ENCODE measurements around the gene LRRC8A. TPM values are rescaled to one million over a fixed set of nuclear protein-coding genes. Genes with fewer than 3 reads are reported as not detected.
A peak's percentile ranks its signal among the peaks of the same experiment; 100 is the strongest.

Gene LRRC8A
- total and polyA plus RNA-seq, 2 of the 4 experiments (the other 2 are of a cell fraction): 42.8 to 60.9 TPM

- TF ChIP-seq POLR2A (IDR thresholded peaks at IDR 0.05; ENCODE audit: low read depth, low read length): no peak
Observed at GRCh38 chr9:128912270-128912853, 30.4 kb downstream of the LRRC8A start (continued).

DNA sequence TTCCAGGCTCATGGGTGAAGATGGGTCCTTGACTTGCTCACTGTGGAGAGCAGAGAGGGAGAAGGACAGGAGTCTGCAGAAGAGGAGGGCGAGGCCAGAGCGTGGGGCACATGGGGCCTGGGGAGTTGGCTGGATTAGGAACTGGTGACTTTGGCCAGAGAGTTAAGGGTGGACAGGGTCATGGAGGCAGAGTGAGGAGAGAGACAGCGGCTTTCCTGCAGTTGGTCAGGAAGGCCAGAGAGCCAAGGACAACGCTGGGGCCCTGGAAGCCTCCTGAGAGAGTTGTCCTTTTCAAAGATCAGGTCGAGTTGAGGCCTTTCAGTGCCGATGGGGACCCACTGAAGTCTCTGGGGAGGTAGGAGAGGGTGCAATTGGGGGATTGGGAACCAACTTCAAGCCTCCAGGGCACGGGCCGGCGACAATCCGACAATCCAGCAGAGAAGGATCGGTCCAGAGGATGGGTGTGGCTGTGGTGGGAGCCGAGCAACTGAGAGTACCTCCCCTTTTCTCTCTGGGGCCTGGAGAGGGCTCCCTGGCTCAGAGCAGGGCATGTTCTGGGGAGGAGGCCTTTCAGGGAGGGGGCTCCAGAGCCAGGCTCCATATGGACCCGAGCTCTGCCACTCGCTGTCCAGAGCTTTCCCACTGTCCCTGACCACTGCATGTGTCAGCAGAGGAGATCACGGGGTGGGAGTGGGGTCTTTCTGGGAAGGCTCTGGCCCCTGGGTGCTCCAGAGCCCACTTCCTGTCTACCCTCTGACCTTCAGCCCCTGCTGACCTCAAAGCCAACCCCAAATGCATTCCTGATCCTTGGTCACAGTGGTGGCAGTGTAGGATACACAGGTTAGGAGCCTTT lies 31.3 kb downstream of the LRRC8A start:
- Histone ChIP-seq H3K27me3 (ENCODE audit: control insufficient read depth, insufficient read depth, low read length) (no peaks in the 10 kb centered on the region), H3K23ac (ENCODE audit: low read depth, low read length) (peak overlapping the region; percentile 91), H2BK15ac (ENCODE audit: low read depth, low read length) (peak overlapping the region; percentile 99), H2AK9ac (replicated peaks; ENCODE audit: low read depth, low read length, poor library complexity) (peak overlapping the region; percentile 94), H3K79me1 (ENCODE audit: low read depth in 1 of 2, low read length in 2 of 2) (peaks cover 41 to 95% of the 10 kb centered on the region in 2 experiments; a peak in 3 of 4 replicates), H2AFZ (replicated peaks; ENCODE audit: low read length, poor library complexity) (peak overlapping the region; percentile 46), H4K5ac (ENCODE audit: low read depth, low read length) (peak overlapping the region; percentile 80), H3K4me3 (ENCODE audit: insufficient read depth, low read depth, low read length) (no peak overlapping the region), H4K20me1 (ENCODE audit: insufficient read depth, low read length) (no peaks in the 10 kb centered on the region; the same call in none of the 2 replicates), H3K27ac (ENCODE audit: insufficient read depth, low read length) (peak overlapping the region; percentile 46), H3K9ac (ENCODE audit: low read depth, low read length) (no peak overlapping the region), H3K36me3 (ENCODE audit: control insufficient read depth, insufficient read depth, low read length) (peaks cover 43% of the 10 kb centered on the region), H4K8ac (ENCODE audit: low read depth in 2 of 2, low read length in 2 of 2) (peak overlapping the region; percentile 90 to 94), H3K4me1 (ENCODE audit: control insufficient read depth, insufficient read depth, low read length) (peaks cover 30% of the 10 kb centered on the region), H2AK5ac (ENCODE audit: low read depth, low read length) (peak overlapping the region; percentile 96), H2BK5ac (ENCODE audit: low read depth, low read length, poor library complexity, severe bottlenecking) (peak overlapping the region; percentile 99), H3K56ac (ENCODE audit: extremely low read depth, insufficient read depth, low read length) (peak overlapping the region; percentile 71), H3K4ac (ENCODE audit: low read depth, low read length) (peak overlapping the region; percentile 99), H3K4me2 (ENCODE audit: low read depth, low read length) (no peak overlapping the region; the same call in 1 of the 2 replicates), H3K9me3 (ENCODE audit: control insufficient read depth, insufficient read depth, low read length) (no peaks in the 10 kb centered on the region), H3K14ac (replicated peaks; ENCODE audit: low read depth, low read length) (peak overlapping the region; percentile 99), H4K91ac (ENCODE audit: insufficient read depth, low read depth, low read length) (peak overlapping the region; percentile 98), H2BK120ac (ENCODE audit: low read depth, low read length) (peak overlapping the region; percentile 99), H3K18ac (ENCODE audit: low read depth, low read length) (peak overlapping the region; percentile 82), H3K9me1 (ENCODE audit: insufficient read depth, low read length) (peaks cover 42% of the 10 kb centered on the region), H2BK20ac (ENCODE audit: low read depth, low read length) (peak overlapping the region; percentile 98)
- DNase-seq (no peak), ATAC-seq (ENCODE audit: low read depth) (no peak)
- POLR2A ChIA-PET (ENCODE audit: unreplicated experiment): no interaction called here
- no TSS peak for BruUV-seq (replicated peaks)
- intact Hi-C loops (cut with micrococcal nuclease): no loop called here
- CTCF ChIA-PET: no interaction called here
- in situ Hi-C loops (cut with MboI; ENCODE audit: low sequenced_read_pairs): no loop called here
- dilution Hi-C loops (cut with HindIII; ENCODE audit: low sequenced_read_pairs, unreplicated experiment): no loop called here
- TF ChIP-seq MXI1 (IDR thresholded peaks at IDR 0.05; ENCODE audit: borderline replicate concordance, low read depth, low read length) (no peak), RAD21 (IDR thresholded peaks at IDR 0.05; ENCODE audit: low read length) (no peak), SMC3 (IDR thresholded peaks at IDR 0.05; ENCODE audit: low read depth, low read length) (no peak), NFE2L2 (IDR thresholded peaks at IDR 0.05; ENCODE audit: low read depth, low read length) (no peak), CTCF (conservative IDR thresholded peaks at IDR 0.05; ENCODE audit: low read depth, low read length) (no peak)
- TF ChIP-seq, protein P1, sequence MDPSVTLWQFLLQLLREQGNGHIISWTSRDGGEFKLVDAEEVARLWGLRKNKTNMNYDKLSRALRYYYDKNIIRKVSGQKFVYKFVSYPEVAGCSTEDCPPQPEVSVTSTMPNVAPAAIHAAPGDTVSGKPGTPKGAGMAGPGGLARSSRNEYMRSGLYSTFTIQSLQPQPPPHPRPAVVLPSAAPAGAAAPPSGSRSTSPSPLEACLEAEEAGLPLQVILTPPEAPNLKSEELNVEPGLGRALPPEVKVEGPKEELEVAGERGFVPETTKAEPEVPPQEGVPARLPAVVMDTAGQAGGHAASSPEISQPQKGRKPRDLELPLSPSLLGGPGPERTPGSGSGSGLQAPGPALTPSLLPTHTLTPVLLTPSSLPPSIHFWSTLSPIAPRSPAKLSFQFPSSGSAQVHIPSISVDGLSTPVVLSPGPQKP (IDR thresholded peaks at IDR 0.05; ENCODE audit: borderline replicate concordance, low read depth, low read length): no peak
- TF ChIP-seq, protein P2, sequence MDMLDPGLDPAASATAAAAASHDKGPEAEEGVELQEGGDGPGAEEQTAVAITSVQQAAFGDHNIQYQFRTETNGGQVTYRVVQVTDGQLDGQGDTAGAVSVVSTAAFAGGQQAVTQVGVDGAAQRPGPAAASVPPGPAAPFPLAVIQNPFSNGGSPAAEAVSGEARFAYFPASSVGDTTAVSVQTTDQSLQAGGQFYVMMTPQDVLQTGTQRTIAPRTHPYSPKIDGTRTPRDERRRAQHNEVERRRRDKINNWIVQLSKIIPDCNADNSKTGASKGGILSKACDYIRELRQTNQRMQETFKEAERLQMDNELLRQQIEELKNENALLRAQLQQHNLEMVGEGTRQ (IDR thresholded peaks at IDR 0.05; ENCODE audit: low read depth, low read length): no peak
- WGBS, 2 experiments (ENCODE audit: extremely low coverage in 2 of 2, insufficient read length in 1 of 2): 93% methylated on average over 6 of the region's 15 CpGs; no CpG with 5 or more reads in 1 of the 2 experiments
